GM12874 (cell line): ENCODE results near the gene ELP5.

ENCODE experiments used
- CTCF ChIP-seq: IDR thresholded peaks from 2 replicates; pipeline ENCODE4 v1.5.1; 2011; ENCODE audit warnings: low read depth, mild to moderate bottlenecking, control low read depth, low read length, moderate library complexity; ENCODE audit not compliant: insufficient read depth

ELP5 gene

DNA sequence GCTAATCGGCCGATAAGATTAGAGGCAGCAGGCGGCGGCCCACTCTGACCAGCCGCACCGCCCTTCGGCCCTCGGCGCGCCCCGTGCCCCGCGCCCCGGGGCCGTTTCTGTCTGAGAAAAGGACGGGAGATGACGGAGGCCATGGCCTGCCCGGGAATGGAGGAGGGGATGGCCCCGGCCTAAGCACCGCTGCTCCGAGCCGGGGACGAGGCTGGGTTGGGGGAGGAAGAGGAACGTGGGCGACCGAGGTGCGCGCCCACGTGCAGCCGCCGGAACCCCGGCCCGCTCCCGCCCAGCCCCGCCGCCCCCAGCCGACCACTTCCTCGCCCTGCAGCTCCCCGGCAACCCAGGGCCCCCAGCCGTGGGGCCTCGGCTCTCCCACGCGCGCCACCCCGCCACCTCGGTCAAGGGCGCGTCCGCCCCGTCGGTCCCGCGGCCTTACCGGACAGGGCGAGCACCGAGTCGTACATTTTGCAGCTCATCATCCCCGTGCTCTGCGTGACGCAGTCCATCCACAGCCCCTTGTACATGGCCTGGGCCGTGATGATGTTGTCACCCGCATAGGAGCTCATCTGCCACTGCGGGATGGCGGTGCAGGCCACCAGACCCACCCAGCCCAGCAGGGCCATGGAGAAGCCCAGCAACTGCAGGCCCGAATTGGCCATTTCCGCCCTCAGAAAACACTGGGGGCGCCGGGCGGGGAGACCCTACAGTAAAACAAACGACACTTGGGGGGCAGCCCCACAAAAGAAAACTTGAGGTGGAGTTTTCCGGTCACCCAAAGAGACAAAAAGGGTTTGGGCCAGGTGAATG, 9.6 kb downstream of the ELP5 start:
- TF ChIP-seq CTCF: no peak

GRCh38 chr17:7262192-7262934, 10.3 kb downstream of the ELP5 start, which contains the start of gene CLDN7:
TSS of gene CLDN7 (minus strand) at chr17:7262478. CDS start at chr17:7262043, 435 bp downstream.
- TF ChIP-seq CTCF: no peak

- no peak for TF ChIP-seq CTCF
Observed at GRCh38 chr17:7262935-7263800, 11.2 kb downstream of the ELP5 start.

- TF ChIP-seq CTCF: no peak
Observed at GRCh38 chr17:7263801-7264078, 11.7 kb downstream of the ELP5 start.

GRCh38 chr17:7266784-7267183, 14.8 kb downstream of the ELP5 start:
- TF ChIP-seq CTCF: no peak

DNA sequence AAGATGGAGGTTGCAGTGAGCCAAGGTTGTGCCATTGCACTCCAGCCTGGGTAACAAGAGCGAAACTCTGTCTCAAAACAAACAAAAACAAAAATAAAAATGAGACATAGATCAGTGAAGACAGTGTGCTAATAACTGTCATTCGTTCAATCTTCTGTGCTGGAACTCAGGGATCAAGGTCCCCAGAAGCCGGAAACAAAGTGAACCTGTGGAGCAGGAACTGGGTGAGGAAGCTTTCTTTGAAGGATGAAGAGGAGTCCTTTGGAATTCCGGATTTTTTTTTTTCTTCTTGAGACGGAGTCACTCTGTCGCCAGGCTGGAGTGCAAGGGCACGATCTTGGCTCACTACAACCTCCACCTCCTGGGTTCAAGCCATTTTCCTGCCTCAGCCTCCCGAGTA, 27.4 kb downstream of the ELP5 start:
- no peak for TF ChIP-seq CTCF

GRCh38 chr17:7280519-7281073, 28.6 kb downstream of the ELP5 start:
- TF ChIP-seq CTCF: peak; percentile 85
